ENCODE data around the gene SGCD.

- TF ChIP-seq EZH2 (IDR thresholded peaks at IDR 0.05), result no peak
- TF ChIP-seq POLR2AphosphoS5 (IDR thresholded peaks at IDR 0.05; ENCODE audit: borderline replicate concordance, low read depth, low read length), result no peak
- no peak for TF ChIP-seq FOXP2 (optimal IDR thresholded peaks at IDR 0.05; ENCODE audit: control extremely low read depth, extremely low read length, insufficient read depth)
Measured at GRCh38 chr5:156698323-156698722, 371.4 kb downstream of the SGCD start.
